ENCODE measurements around the gene CRACR2B. TPM values are rescaled to one million over a fixed set of nuclear protein-coding genes. Genes with fewer than 3 reads are reported as not detected.
A peak's percentile ranks its signal among the peaks of the same experiment; 100 is the strongest.

CRACR2B gene
- total RNA-seq, 6 donors from 2014 or later: 29.0 to 157 (median 41.4) TPM

DNA sequence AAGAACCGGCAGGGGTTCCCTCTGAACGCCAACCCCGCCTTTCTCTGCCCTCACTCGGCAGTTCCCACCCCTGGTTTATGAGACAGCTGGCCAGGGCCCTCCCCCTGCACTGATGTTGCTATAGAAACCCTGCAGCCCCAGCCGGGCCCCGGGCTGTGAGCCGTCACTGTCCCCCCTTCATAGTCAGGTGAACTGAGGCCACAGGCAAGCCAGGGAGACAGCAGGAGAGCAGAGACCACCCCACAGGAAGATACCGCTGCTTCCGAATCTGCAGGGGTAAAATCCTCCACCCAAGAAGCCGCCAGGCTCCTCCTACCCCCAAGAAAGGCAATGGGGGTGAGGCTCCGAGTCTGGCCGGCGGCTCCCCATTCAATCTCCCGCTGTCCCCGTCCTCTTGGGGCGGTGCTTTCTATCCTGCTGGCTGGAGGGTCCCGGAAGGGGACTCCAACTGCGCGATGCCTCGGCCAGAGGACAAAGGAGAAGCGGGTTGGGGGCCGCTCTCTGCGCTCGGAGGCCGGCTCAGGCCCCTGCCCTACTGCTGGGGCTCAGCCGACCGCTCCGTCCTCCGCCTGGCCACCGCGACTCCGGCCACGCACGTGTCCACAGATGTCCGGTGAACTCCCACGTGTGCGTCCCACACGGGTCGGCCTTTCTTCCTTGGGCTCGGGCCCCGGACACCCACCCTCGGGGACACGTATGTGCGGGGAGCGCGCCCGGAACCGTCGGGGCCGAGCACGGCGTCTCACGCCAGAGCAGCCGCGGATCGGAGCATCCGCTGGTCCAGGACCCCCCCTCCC, 30.2 kb upstream of the CRACR2B start:
- TF ChIP-seq EP300 (IDR thresholded peaks at IDR 0.05): no peak
- TF ChIP-seq, protein P1, sequence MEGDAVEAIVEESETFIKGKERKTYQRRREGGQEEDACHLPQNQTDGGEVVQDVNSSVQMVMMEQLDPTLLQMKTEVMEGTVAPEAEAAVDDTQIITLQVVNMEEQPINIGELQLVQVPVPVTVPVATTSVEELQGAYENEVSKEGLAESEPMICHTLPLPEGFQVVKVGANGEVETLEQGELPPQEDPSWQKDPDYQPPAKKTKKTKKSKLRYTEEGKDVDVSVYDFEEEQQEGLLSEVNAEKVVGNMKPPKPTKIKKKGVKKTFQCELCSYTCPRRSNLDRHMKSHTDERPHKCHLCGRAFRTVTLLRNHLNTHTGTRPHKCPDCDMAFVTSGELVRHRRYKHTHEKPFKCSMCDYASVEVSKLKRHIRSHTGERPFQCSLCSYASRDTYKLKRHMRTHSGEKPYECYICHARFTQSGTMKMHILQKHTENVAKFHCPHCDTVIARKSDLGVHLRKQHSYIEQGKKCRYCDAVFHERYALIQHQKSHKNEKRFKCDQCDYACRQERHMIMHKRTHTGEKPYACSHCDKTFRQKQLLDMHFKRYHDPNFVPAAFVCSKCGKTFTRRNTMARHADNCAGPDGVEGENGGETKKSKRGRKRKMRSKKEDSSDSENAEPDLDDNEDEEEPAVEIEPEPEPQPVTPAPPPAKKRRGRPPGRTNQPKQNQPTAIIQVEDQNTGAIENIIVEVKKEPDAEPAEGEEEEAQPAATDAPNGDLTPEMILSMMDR (IDR thresholded peaks at IDR 0.05): no peak
- TF ChIP-seq POLR2AphosphoS5 (IDR thresholded peaks at IDR 0.05): peak in 1 of 2 donors; percentile 18
- no peak for TF ChIP-seq POLR2A (IDR thresholded peaks at IDR 0.05)
- H3K36me3 ChIP-seq: peaks cover 0 to 35% (median 19%) of the 10 kb centered on the region in 4 donors
- peak; percentile 41 to 72 for ATAC-seq (ENCODE audit: low FRiP score in 2 of 2)
- 0 to 1% methylated on average over 17 to 31 of the region's 57 CpGs for whole genome bisulfite sequencing, 2 donors
- H3K27me3 ChIP-seq: no peaks in the 10 kb centered on the region
- DNase-seq: peak; percentile 79 to 95
- peak overlapping the region; percentile 78 to 84 (median 80) for H3K4me3 ChIP-seq
- H3K9me3 ChIP-seq: no peaks in the 10 kb centered on the region
- H3K27ac ChIP-seq: peak overlapping the region; percentile 80 to 91 (median 88)
- H3K4me1 ChIP-seq: peaks cover 26 to 46% (median 29%) of the 10 kb centered on the region in 4 donors

DNA sequence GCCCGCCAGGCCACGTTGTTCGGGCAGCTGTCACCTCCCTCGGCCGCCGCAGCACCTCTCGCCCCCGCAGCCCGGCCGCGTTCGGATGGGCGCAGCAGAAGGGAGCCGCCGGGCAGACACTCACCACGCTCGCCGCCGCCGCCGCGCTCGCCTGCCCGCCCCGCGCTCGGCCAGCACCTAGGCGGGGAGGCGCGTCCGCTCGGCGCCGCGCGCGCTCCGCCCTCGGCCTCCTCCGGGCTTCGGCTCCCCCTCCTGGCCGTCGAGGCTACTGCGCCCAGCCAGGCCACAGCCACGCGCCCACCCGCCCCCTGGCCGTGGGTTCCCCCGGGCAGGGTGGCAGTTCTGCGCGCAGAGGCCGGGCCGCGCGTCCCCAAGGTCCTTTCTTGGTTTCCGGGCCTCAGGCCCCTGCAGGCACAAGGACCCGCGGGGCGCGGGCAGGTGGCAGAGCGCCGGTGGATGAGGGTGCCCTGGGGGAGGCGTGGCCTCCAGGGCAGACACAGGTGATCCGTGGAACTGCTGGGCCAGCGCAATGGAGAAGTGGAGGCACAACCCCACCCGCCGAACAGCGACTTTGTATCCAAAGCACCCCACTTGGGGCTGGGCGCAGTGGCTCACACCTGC, 29.5 kb upstream of the CRACR2B start, which contains the start of gene SLC25A22:
TSS of gene SLC25A22 (minus strand) at position 189 of the 621 bp plus-strand sequence. CDS start 3,275 bp downstream, outside the sequence.
- Histone ChIP-seq H3K9me3 (no peaks in the 10 kb centered on the region), H3K36me3 (peaks cover 0 to 34% (median 14%) of the 10 kb centered on the region in 4 donors), H3K4me1 (peaks cover 26 to 46% (median 29%) of the 10 kb centered on the region in 4 donors), H3K4me3 (peak within 1 kb of the TSS; percentile 78 to 84 (median 80)), H3K27ac (peak within 1 kb of the TSS; percentile 80 to 91 (median 88)), H3K27me3 (no peaks in the 10 kb centered on the region)
- peak; percentile 83 to 98 for DNase-seq
- ATAC-seq (ENCODE audit: low FRiP score in 2 of 2): peak; percentile 72 to 88
- 0 to 4% methylated on average over 1 to 33 of the region's 69 CpGs for WGBS, 2 donors
- TF ChIP-seq, protein P1 (IDR thresholded peaks at IDR 0.05): peak; percentile 98 to 99 (median 98)
- TF ChIP-seq EP300 (IDR thresholded peaks at IDR 0.05): no peak

DNA sequence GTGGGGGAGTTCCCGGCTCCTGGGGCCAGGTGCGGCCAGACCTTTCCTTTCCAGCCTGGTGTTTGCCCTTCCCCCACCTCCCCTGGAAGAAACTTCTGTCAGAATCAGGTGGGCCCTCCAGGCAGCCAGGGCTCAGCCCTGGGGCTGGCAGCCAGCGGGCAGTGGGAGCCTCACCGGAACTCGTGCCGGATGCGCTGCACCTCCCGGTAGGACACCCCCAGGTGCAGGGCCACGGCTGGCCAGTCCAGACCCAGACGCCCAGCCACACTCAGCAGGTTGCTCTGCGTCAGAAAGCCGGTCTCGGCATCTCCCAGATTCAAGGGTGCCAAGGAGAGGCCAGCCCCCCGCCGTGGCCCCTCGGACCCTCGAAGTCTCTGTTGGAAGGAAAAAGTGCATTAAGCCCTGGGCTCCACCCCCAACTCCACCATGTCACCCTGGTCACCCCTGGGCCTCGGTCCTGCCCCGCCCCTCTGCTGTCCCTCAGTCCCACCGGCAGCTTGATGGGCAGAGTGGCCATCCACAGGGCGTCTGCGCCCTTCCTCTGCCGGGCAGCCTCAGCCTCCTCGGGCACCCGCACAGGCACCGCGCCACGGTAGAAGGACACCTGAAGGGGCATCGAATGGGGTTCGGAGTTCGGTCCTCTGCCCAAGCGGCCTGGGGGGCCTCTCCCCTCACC, 27.9 kb upstream of the CRACR2B start:
- H3K36me3 ChIP-seq: peaks cover 0 to 34% (median 8%) of the 10 kb centered on the region in 4 donors
- TF ChIP-seq POLR2A (IDR thresholded peaks at IDR 0.05) (no peak), EP300 (IDR thresholded peaks at IDR 0.05) (no peak), POLR2AphosphoS5 (IDR thresholded peaks at IDR 0.05) (no peak)
- TF ChIP-seq, protein P1 (IDR thresholded peaks at IDR 0.05): no peak
- DNase-seq (peak in 1 of 2 donors; percentile 82), ATAC-seq (ENCODE audit: low FRiP score in 2 of 2) (no peak)
- H3K4me3 ChIP-seq: no peak overlapping the region
- H3K4me1 ChIP-seq: peaks cover 32 to 52% (median 38%) of the 10 kb centered on the region in 4 donors
- H3K27me3 ChIP-seq: no peaks in the 10 kb centered on the region
- 95 to 100% methylated on average over 7 to 28 of the region's 32 CpGs for WGBS, 2 donors
- no peak overlapping the region for H3K27ac ChIP-seq
- H3K9me3 ChIP-seq: no peaks in the 10 kb centered on the region

DNA sequence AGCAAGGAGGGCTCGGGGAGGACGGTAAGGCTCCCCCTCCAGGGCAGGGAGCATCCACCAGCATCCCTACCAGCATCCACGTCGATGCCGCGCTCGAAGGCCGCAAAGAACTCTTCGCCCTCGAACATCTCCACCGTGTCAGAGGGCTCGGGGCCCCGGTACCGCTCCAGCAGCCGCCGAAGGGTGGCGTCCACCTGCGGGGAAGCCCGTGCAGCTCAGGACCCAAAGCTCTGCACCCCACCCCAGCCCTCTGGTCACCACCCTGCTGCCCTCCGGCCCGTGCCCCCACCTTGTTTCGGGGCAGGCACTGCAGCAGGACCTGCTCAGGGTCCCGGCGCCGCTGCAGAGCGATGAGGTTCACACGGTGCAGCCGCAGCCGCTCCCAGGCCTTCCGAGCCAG, 27.2 kb upstream of the CRACR2B start:
- ATAC-seq (ENCODE audit: low FRiP score in 2 of 2): no peak
- TF ChIP-seq POLR2AphosphoS5 (IDR thresholded peaks at IDR 0.05): no peak
- no peak for TF ChIP-seq EP300 (IDR thresholded peaks at IDR 0.05)
- TF ChIP-seq, protein P1 (IDR thresholded peaks at IDR 0.05): no peak
- no peak for TF ChIP-seq POLR2A (IDR thresholded peaks at IDR 0.05)
- H3K27me3 ChIP-seq: no peaks in the 10 kb centered on the region
- peak in 1 of 2 donors; percentile 81 for DNase-seq
- no peaks in the 10 kb centered on the region for H3K9me3 ChIP-seq
- peaks cover 33 to 50% (median 34%) of the 10 kb centered on the region in 4 donors for H3K4me1 ChIP-seq
- no peak overlapping the region for H3K27ac ChIP-seq
- no peak overlapping the region for H3K4me3 ChIP-seq
- peaks cover 0 to 34% (median 8%) of the 10 kb centered on the region in 4 donors for H3K36me3 ChIP-seq
- 90 to 94% methylated on average over 21 to 30 of the region's 30 CpGs for WGBS, 2 donors

Measured in upper lobe of left lung (tissue), 6 donors.